Endothelial cell of umbilical vein (primary cell): ENCODE measurements around the gene IL13RA1. TPM values are rescaled to one million over a fixed set of nuclear protein-coding genes. Genes with fewer than 3 reads are reported as not detected.

Experiments
- BruUV-seq: library from RNA; stranded (reverse); fragments of 400-500 nt; replicated peaks from 2 replicates; lab custom pipeline; 2021; lab: Mats Ljungman, UMichigan
- CTCF ChIA-PET: fragments of 300-600, 350-600 bp; sonication (Branson Sonifier 250); formaldehyde crosslinking; loops from one replicate; lab custom pipeline; 2021; ENCODE audit warnings: antibody characterized with exemption, inconsistent platforms; lab: Charles Lee
- POLR2A ChIA-PET: fragments of 300-600, 350-600 bp; sonication (Branson Sonifier 250); formaldehyde crosslinking; loops from one replicate; lab custom pipeline; 2021; ENCODE audit warnings: antibody characterized with exemption, inconsistent platforms; lab: Charles Lee
- DNase-seq: peaks from one replicate; pipeline ENCODE4 v3.0.0-alpha.2; 2011; ENCODE audit warnings: low read depth, low spot score
- FAIRE-seq: peaks from 2 replicates; lab custom pipeline; 2011; peaks lifted over from hg19 to GRCh38; lab: Jason Lieb, UNC
- H2AFZ ChIP-seq: 2 replicates; pipeline ENCODE4 v1.6.0; 2012; ENCODE audit warnings: low read depth, low read length, control low read depth, inconsistent platforms
- H3K27ac ChIP-seq: 2 replicates; pipeline ENCODE4 v1.5.1; 2011; ENCODE audit warnings: low read depth, mild to moderate bottlenecking, control low read depth, low read length, moderate library complexity; ENCODE audit not compliant: insufficient read depth
- H3K27me3 ChIP-seq, 2 experiments: 2 replicates each; pipeline versions ENCODE4 v1.6.0 to v1.6.1; 2011; ENCODE audit warnings: low read length in 2 of 2, mixed read lengths in 1 of 2; ENCODE audit not compliant: control insufficient read depth in 2 of 2, insufficient read depth in 2 of 2
- H3K36me3 ChIP-seq, 2 experiments: 2 replicates in 1 of 2; 3 replicates in 1 of 2; pipeline ENCODE4 v1.5.1; 2011; ENCODE audit warnings: low read length in 2 of 2, mild to moderate bottlenecking in 1 of 2, moderate library complexity in 1 of 2; ENCODE audit not compliant: control insufficient read depth in 2 of 2, insufficient read depth in 2 of 2; ENCODE audit errors: extremely low read depth in 1 of 2
- H3K4me1 ChIP-seq: 3 replicates; pipeline ENCODE4 v1.5.1; 2011; ENCODE audit warnings: mild to moderate bottlenecking, low read length; ENCODE audit not compliant: control insufficient read depth, insufficient read depth; ENCODE audit errors: extremely low read depth
- H3K4me2 ChIP-seq: 2 replicates; pipeline ENCODE4 v1.6.1; 2011; ENCODE audit warnings: low read length, control low read depth, mixed read lengths; ENCODE audit not compliant: insufficient read depth
- H3K4me3 ChIP-seq, 3 experiments: fragments of 200-600 bp in 1 of 3; sonication (generic), shearing (Covaris generic) in 1 of 3; replicated peaks in 1 of 3; 2 replicates each; pipeline ENCODE4 v1.5.1; 2011 to 2016; ENCODE audit warnings: control low read depth in 3 of 3, low read length in 3 of 3, mild to moderate bottlenecking in 2 of 3, inconsistent platforms in 1 of 3, low read depth in 1 of 3, moderate library complexity in 1 of 3; ENCODE audit not compliant: insufficient read depth in 1 of 3
- H3K79me2 ChIP-seq: 2 replicates; pipeline ENCODE4 v1.6.0; 2012; ENCODE audit warnings: low read length, inconsistent platforms; ENCODE audit not compliant: control insufficient read depth, insufficient read depth
- H3K9ac ChIP-seq: replicated peaks from 2 replicates; pipeline ENCODE3; 2011; ENCODE audit warnings: low read length, control low read depth; ENCODE audit not compliant: insufficient read depth; ENCODE audit errors: extremely low read depth
- H3K9me1 ChIP-seq: replicated peaks from 3 replicates; pipeline ENCODE4 v1.6.0; 2011; ENCODE audit warnings: mild to moderate bottlenecking, low read length; ENCODE audit not compliant: control insufficient read depth, insufficient read depth; ENCODE audit errors: extremely low read depth
- H3K9me3 ChIP-seq: replicated peaks from 2 replicates; pipeline ENCODE4 v1.5.1; 2012; ENCODE audit warnings: low read length, inconsistent platforms; ENCODE audit not compliant: control insufficient read depth, insufficient read depth
- H4K20me1 ChIP-seq: replicated peaks from 2 replicates; pipeline ENCODE3; 2011; ENCODE audit warnings: mild to moderate bottlenecking, low read length; ENCODE audit not compliant: control insufficient read depth, insufficient read depth; ENCODE audit errors: extremely low read depth
- EZH2 ChIP-seq: IDR thresholded peaks from 2 replicates; pipeline ENCODE4 v1.6.1; 2012; ENCODE audit warnings: borderline replicate concordance, low read depth, mild to moderate bottlenecking, moderate library complexity, low read length, inconsistent platforms; ENCODE audit not compliant: severe bottlenecking
- FOS ChIP-seq: IDR thresholded peaks from 2 replicates; pipeline ENCODE4 v1.6.1; 2011; ENCODE audit warnings: mild to moderate bottlenecking, low read length, moderate library complexity, borderline replicate concordance; ENCODE audit not compliant: insufficient read depth
- GATA2 ChIP-seq: IDR thresholded peaks from 2 replicates; pipeline ENCODE4 v1.7.0; 2011; ENCODE audit warnings: low read depth, mild to moderate bottlenecking, moderate library complexity, mixed read lengths, low read length; ENCODE audit not compliant: insufficient read length, insufficient read depth
- JUN ChIP-seq: IDR thresholded peaks from 2 replicates; pipeline ENCODE4 v1.6.1; 2011; ENCODE audit warnings: borderline replicate concordance, low read depth; ENCODE audit not compliant: insufficient read length, insufficient read depth
- MYC ChIP-seq: IDR thresholded peaks from one replicate; pipeline ENCODE4 v1.6.1; 2011; ENCODE audit warnings: mild to moderate bottlenecking, low read depth, low read length
- POLR2A ChIP-seq: IDR thresholded peaks from 2 replicates; pipeline ENCODE4 v1.6.1; 2012; ENCODE audit warnings: low read depth, mild to moderate bottlenecking, control low read depth, low read length
- POLR2AphosphoS5 ChIP-seq: IDR thresholded peaks from 2 replicates; pipeline ENCODE4 v1.6.1; 2012; ENCODE audit warnings: low read depth, mild to moderate bottlenecking, control low read depth, low read length, moderate library complexity; ENCODE audit not compliant: insufficient read depth
- dilution Hi-C: fragments of 300-500 bp; cut with MboI; formaldehyde crosslinking; loops from one replicate; pipeline ENCODE4 v1.15.0; 2019; ENCODE audit warnings: low sequenced_read_pairs; ENCODE audit not compliant: extremely low pct_ligation_motif_present
- intact Hi-C: fragments of 100-400 bp; cut with micrococcal nuclease; formaldehyde crosslinking; loops from one replicate; pipeline ENCODE4 v1.10.0; 2022
- polyA plus RNA-seq, 4 experiments: library from polyadenylated mRNA; depleted of rRNA in 3 of 4; stranded (reverse) in 3 of 4; unstranded in 1 of 4; fragments of >200 nt; gene quantifications; 2 replicates each; pipeline versions ENCODE4 v1.2.1 to v1.2.3, GENCODE V29; 2011 to 2012; ENCODE audit warnings: missing spikeins in 1 of 4
- total RNA-seq: library from RNA; stranded (reverse); gene quantifications from 2 replicates; pipeline ENCODE4 v1.2.3, GENCODE V29; 2021
- TF ChIP-seq, protein P1 (sequence below), 2 donors: IDR thresholded peaks; 1 replicate in 1 of 2; 2 replicates in 1 of 2; pipeline ENCODE4 v1.5.1; 2011; ENCODE audit warnings: low read length in 2 of 2, mild to moderate bottlenecking in 2 of 2, moderate library complexity in 2 of 2, control low read depth in 1 of 2, inconsistent platforms in 1 of 2, low read depth in 1 of 2; ENCODE audit not compliant: insufficient read depth in 1 of 2; ENCODE audit errors: extremely low read depth in 1 of 2
- TF ChIP-seq, protein P2 (sequence below): IDR thresholded peaks from 2 replicates; pipeline ENCODE4 v1.6.1; 2011; ENCODE audit not compliant: insufficient read depth, insufficient read length

Gene IL13RA1
- total and polyA plus RNA-seq, 2 donors (not counting 3 experiments of a cell fraction or from before 2014, with no cell fraction given) = 40.7 to 61.9 TPM

DNA sequence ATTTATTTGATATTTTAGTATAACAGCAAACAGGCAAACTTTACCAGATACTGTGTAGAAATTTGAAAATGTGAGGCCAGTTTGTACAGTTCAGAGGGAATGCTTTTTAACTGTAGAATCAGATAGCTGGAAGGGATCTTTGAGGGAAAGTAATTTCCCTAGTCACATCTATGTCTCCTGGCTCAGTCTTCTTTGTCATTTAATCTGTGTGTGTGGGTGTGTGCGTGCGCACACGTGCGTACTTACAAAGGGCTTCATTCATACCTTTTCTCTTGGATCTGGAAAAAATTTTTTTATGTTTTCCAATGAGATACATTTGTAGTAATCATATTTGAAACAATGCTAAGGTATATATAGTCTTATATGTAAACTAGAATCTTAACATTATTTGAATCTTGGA lies 44.6 kb downstream of the IL13RA1 start:
- FAIRE-seq = no peak
- no TSS peak for BruUV-seq
- no peak for TF ChIP-seq EZH2
- TF ChIP-seq JUN = no peak
- TF ChIP-seq POLR2AphosphoS5 = no peak
- TF ChIP-seq, protein P1, sequence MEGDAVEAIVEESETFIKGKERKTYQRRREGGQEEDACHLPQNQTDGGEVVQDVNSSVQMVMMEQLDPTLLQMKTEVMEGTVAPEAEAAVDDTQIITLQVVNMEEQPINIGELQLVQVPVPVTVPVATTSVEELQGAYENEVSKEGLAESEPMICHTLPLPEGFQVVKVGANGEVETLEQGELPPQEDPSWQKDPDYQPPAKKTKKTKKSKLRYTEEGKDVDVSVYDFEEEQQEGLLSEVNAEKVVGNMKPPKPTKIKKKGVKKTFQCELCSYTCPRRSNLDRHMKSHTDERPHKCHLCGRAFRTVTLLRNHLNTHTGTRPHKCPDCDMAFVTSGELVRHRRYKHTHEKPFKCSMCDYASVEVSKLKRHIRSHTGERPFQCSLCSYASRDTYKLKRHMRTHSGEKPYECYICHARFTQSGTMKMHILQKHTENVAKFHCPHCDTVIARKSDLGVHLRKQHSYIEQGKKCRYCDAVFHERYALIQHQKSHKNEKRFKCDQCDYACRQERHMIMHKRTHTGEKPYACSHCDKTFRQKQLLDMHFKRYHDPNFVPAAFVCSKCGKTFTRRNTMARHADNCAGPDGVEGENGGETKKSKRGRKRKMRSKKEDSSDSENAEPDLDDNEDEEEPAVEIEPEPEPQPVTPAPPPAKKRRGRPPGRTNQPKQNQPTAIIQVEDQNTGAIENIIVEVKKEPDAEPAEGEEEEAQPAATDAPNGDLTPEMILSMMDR (IDR thresholded peaks at IDR 0.05; ENCODE audit: extremely low read depth in 1 of 2, insufficient read depth in 1 of 2, low read depth in 1 of 2, low read length in 2 of 2) = no peak
- TF ChIP-seq, protein P2, sequence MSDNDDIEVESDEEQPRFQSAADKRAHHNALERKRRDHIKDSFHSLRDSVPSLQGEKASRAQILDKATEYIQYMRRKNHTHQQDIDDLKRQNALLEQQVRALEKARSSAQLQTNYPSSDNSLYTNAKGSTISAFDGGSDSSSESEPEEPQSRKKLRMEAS = no peak
- TF ChIP-seq FOS = no peak
- TF ChIP-seq POLR2A = no peak
- TF ChIP-seq MYC = no peak
- TF ChIP-seq GATA2 = no peak

More for the DNA sequence above, 44.6 kb downstream of the IL13RA1 start:
- no peak for DNase-seq
- POLR2A ChIA-PET = no interaction called here
- no peaks in the 10 kb centered on the region for H3K4me1 ChIP-seq
- no peaks in the 10 kb centered on the region for H3K27me3 ChIP-seq
- H3K79me2 ChIP-seq = no peaks in the 10 kb centered on the region
- H3K27ac ChIP-seq = no peak overlapping the region
- dilution Hi-C loops = no loop called here
- no peaks in the 10 kb centered on the region for H4K20me1 ChIP-seq
- H3K4me2 ChIP-seq = no peak overlapping the region
- H3K36me3 ChIP-seq = peaks cover 0 to 9% of the 10 kb centered on the region in 2 experiments
- CTCF ChIA-PET = interaction anchor here (1.5 kb wide), 1 partner anchor 36 kb away, joined by 4 read pairs; no protein-coding TSS in a partner anchor
- no peak overlapping the region for H3K9ac ChIP-seq
- no peak overlapping the region for H2AFZ ChIP-seq
- no peaks in the 10 kb centered on the region for H3K9me1 ChIP-seq
- H3K9me3 ChIP-seq = no peaks in the 10 kb centered on the region
- H3K4me3 ChIP-seq = no peak overlapping the region
- intact Hi-C loops = no loop called here
